Astrocyte (in vitro differentiated cells and primary cell): ENCODE measurements around the gene TMOD1. TPM values are rescaled to one million over a fixed set of nuclear protein-coding genes. Genes with fewer than 3 reads are reported as not detected.
"Not testable (repeated sequence)": the region's sequence is repeated elsewhere in the genome, so short reads cannot be mapped to it uniquely, and the experiment has no call there.

Experiments used
- DNase-seq: peaks from one replicate; pipeline ENCODE4 v3.0.0-alpha.2; 2010; ENCODE audit warnings: low read depth
- FAIRE-seq: peaks from 2 replicates; lab custom pipeline; 2011; peaks lifted over from hg19 to GRCh38; lab: Jason Lieb, UNC
- H2AFZ ChIP-seq: 2 replicates; pipeline ENCODE4 v1.6.0; 2012; ENCODE audit warnings: low read depth, low read length, inconsistent platforms
- H3K27ac ChIP-seq: 2 replicates; pipeline ENCODE4 v1.5.1; 2011; ENCODE audit warnings: low read depth, low read length, inconsistent platforms
- H3K27me3 ChIP-seq: 2 replicates; pipeline ENCODE4 v1.6.0; 2011; ENCODE audit warnings: low read length, inconsistent platforms; ENCODE audit not compliant: insufficient read depth
- H3K36me3 ChIP-seq: 2 replicates; pipeline ENCODE4 v1.5.1; 2011; ENCODE audit warnings: low read length, inconsistent platforms; ENCODE audit not compliant: insufficient read depth
- H3K4me1 ChIP-seq: 2 replicates; pipeline ENCODE4 v1.5.1; 2011; ENCODE audit warnings: low read length, inconsistent platforms; ENCODE audit not compliant: insufficient read depth
- H3K4me2 ChIP-seq: 2 replicates; pipeline ENCODE4 v1.6.0; 2012; ENCODE audit warnings: low read length, inconsistent platforms
- H3K4me3 ChIP-seq: 2 replicates; pipeline ENCODE4 v1.5.1; 2011; ENCODE audit warnings: low read depth, mild to moderate bottlenecking, low read length, inconsistent platforms; ENCODE audit not compliant: insufficient read depth
- H3K79me2 ChIP-seq: 2 replicates; pipeline ENCODE4 v1.6.0; 2012; ENCODE audit warnings: mild to moderate bottlenecking, low read length, inconsistent platforms; ENCODE audit not compliant: insufficient read depth
- H3K9ac ChIP-seq: 2 replicates; pipeline ENCODE4 v1.6.0; 2012; ENCODE audit warnings: mild to moderate bottlenecking, low read length, inconsistent platforms
- H3K9me3 ChIP-seq: 2 replicates; pipeline ENCODE4 v1.5.1; 2012; ENCODE audit warnings: low read depth, mild to moderate bottlenecking, low read length, inconsistent platforms; ENCODE audit not compliant: insufficient read depth
- H4K20me1 ChIP-seq: 2 replicates; pipeline ENCODE4 v1.6.0; 2012; ENCODE audit warnings: low read length, inconsistent platforms; ENCODE audit not compliant: insufficient read depth
- H3K27ac Mint-ChIP-seq: one replicate; pipeline ENCODE4 v1.8.0; 2021; ENCODE audit warnings: mild to moderate bottlenecking, mixed read lengths; ENCODE audit not compliant: unreplicated experiment
- H3K27me3 Mint-ChIP-seq: one replicate; pipeline ENCODE4 v1.8.0; 2021; ENCODE audit warnings: low read depth, mixed read lengths; ENCODE audit not compliant: unreplicated experiment
- H3K36me3 Mint-ChIP-seq: one replicate; pipeline ENCODE4 v1.8.0; 2021; ENCODE audit warnings: low read depth, mixed read lengths; ENCODE audit not compliant: unreplicated experiment
- H3K4me1 Mint-ChIP-seq: one replicate; pipeline ENCODE4 v1.8.0; 2021; ENCODE audit warnings: low read depth, mixed read lengths; ENCODE audit not compliant: unreplicated experiment
- H3K4me3 Mint-ChIP-seq: one replicate; pipeline ENCODE4 v1.8.0; 2021; ENCODE audit warnings: mild to moderate bottlenecking, moderate library complexity, mixed read lengths; ENCODE audit not compliant: unreplicated experiment
- H3K9me3 Mint-ChIP-seq: one replicate; pipeline ENCODE4 v1.8.0; 2021; ENCODE audit warnings: mild to moderate bottlenecking, mixed read lengths; ENCODE audit not compliant: unreplicated experiment
- CTCF ChIP-seq: IDR thresholded peaks from 2 replicates; pipeline ENCODE4 v1.5.1; 2011; ENCODE audit warnings: low read depth, mild to moderate bottlenecking, inconsistent platforms, low read length, moderate library complexity; ENCODE audit not compliant: insufficient read depth
- EZH2 ChIP-seq: IDR thresholded peaks from 2 replicates; pipeline ENCODE4 v1.6.1; 2012; ENCODE audit warnings: mild to moderate bottlenecking, low read length, inconsistent platforms; ENCODE audit not compliant: insufficient read depth
- total RNA-seq: library from RNA; stranded (reverse); gene quantifications from 2 replicates; pipeline ENCODE4 v1.2.1, GENCODE V29; 2021

Gene TMOD1
- total RNA-seq, 1 donor from 2014 or later = 0.48 TPM

DNA sequence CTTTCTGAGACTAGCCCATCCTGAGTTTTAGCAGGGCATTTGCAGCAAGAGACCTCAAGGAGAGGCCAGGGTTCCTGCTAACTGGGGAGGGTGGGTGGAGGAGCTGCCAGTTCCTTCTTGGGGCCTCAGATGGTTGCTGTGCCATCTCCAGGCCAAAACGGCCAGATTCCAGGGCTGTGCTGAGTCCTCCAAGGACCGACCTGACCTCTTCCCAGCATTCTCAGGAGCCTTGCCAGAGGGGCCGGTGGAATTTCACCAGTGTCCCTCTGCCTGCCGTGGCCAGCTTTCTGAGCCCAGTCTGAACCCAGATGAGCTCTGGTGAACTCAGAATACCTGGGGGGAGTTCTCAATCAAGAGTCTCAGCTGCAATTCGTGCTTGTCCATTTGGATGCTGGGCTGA is 77.4 kb downstream of the TMOD1 start:
- Histone ChIP-seq H3K4me1 (no peaks in the 10 kb centered on the region), H3K9me3 (no peaks in the 10 kb centered on the region), H3K9ac (no peak overlapping the region), H3K4me2 (no peak overlapping the region), H4K20me1 (no peaks in the 10 kb centered on the region), H3K27ac (no peak overlapping the region), H3K27me3 (no peaks in the 10 kb centered on the region), H3K4me3 (no peak overlapping the region), H3K79me2 (no peaks in the 10 kb centered on the region), H3K36me3 (no peaks in the 10 kb centered on the region), H2AFZ (no peak overlapping the region)
- Mint-ChIP-seq H3K9me3 (no peaks in the 10 kb centered on the region), H3K4me3 (no peak overlapping the region), H3K27ac (no peak overlapping the region), H3K27me3 (peaks cover 13% of the 10 kb centered on the region), H3K4me1 (no peaks in the 10 kb centered on the region), H3K36me3 (no peaks in the 10 kb centered on the region)
- TF ChIP-seq EZH2 (no peak), CTCF (no peak)
- no peak for FAIRE-seq
- DNase-seq = no peak

DNA sequence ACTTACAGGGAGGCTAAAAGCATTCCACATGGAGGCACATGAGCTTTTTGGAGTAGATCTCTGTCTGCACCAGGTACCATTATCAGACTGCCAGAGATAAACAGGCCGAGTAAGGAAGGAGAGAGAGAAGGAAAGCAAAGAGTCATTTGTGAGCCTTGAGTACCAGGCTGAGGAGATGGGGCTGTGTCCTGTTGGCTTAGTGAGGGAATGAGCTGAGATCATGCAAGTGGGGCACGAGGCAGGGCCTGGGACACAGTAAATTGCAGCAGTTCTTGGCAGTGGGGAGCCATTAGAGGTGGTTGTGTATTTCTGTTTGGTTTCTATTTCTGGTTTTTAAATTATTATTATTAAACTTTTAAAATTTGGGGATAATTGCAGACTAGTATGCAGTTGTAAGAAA is 78.4 kb downstream of the TMOD1 start:
- Histone ChIP-seq H3K27ac (no peak overlapping the region), H3K9ac (no peak overlapping the region), H3K9me3 (no peaks in the 10 kb centered on the region), H3K27me3 (no peaks in the 10 kb centered on the region), H3K79me2 (no peaks in the 10 kb centered on the region), H3K4me3 (no peak overlapping the region), H3K4me2 (no peak overlapping the region), H3K4me1 (no peaks in the 10 kb centered on the region), H4K20me1 (no peaks in the 10 kb centered on the region), H2AFZ (no peak overlapping the region), H3K36me3 (no peaks in the 10 kb centered on the region)
- no peak overlapping the region for H3K4me3 Mint-ChIP-seq
- no peaks in the 10 kb centered on the region for H3K9me3 Mint-ChIP-seq
- H3K4me1 Mint-ChIP-seq = no peaks in the 10 kb centered on the region
- DNase-seq (no peak), FAIRE-seq (no peak)
- H3K27me3 Mint-ChIP-seq = peaks cover 13% of the 10 kb centered on the region
- TF ChIP-seq CTCF (no peak), EZH2 (no peak)
- no peak overlapping the region for H3K27ac Mint-ChIP-seq
- H3K36me3 Mint-ChIP-seq = no peaks in the 10 kb centered on the region

GRCh38 chr9:97581590-97581989 is 80.1 kb downstream of the TMOD1 start:
- not testable (repeated sequence) for H3K27me3 ChIP-seq, FAIRE-seq, H3K36me3 ChIP-seq, DNase-seq, H3K4me1 Mint-ChIP-seq, H3K79me2 ChIP-seq, H3K27me3 Mint-ChIP-seq, H2AFZ ChIP-seq, H3K4me3 ChIP-seq, H3K27ac ChIP-seq, H3K4me2 ChIP-seq, H3K9ac ChIP-seq, H3K4me3 Mint-ChIP-seq, H3K4me1 ChIP-seq, H4K20me1 ChIP-seq, H3K27ac Mint-ChIP-seq, H3K9me3 ChIP-seq, H3K36me3 Mint-ChIP-seq, H3K9me3 Mint-ChIP-seq

GRCh38 chr9:97584778-97585177 is 83.3 kb downstream of the TMOD1 start:
- not testable (repeated sequence) for H3K27me3 Mint-ChIP-seq, H3K27ac ChIP-seq, H3K4me2 ChIP-seq, H2AFZ ChIP-seq, H3K27ac Mint-ChIP-seq, H3K9ac ChIP-seq, H3K4me3 Mint-ChIP-seq, H3K79me2 ChIP-seq, H3K4me3 ChIP-seq, H3K9me3 Mint-ChIP-seq, DNase-seq, H3K9me3 ChIP-seq, FAIRE-seq, H3K4me1 Mint-ChIP-seq, H3K36me3 Mint-ChIP-seq, H3K27me3 ChIP-seq, H4K20me1 ChIP-seq, H3K36me3 ChIP-seq, H3K4me1 ChIP-seq

GRCh38 chr9:97586909-97587308 is 85.4 kb downstream of the TMOD1 start:
- not testable (repeated sequence) for H3K9ac ChIP-seq, H4K20me1 ChIP-seq, H3K4me2 ChIP-seq, H3K36me3 ChIP-seq, H3K4me3 ChIP-seq, H3K36me3 Mint-ChIP-seq, H2AFZ ChIP-seq, H3K4me3 Mint-ChIP-seq, H3K27ac Mint-ChIP-seq, H3K9me3 Mint-ChIP-seq, H3K9me3 ChIP-seq, H3K27me3 Mint-ChIP-seq, H3K27ac ChIP-seq, FAIRE-seq, H3K4me1 Mint-ChIP-seq, H3K4me1 ChIP-seq, DNase-seq, H3K27me3 ChIP-seq, H3K79me2 ChIP-seq
